Upper lobe of left lung (tissue), 6 donors: Measurements from ENCODE around the gene CARD11. TPM values are rescaled to one million over a fixed set of nuclear protein-coding genes. Genes with fewer than 3 reads are reported as not detected.

Experiments
- ATAC-seq, 2 donors: fragments of 200-7000 bp; cut with Tn5 transposase; one replicate each; pipeline ENCODE4 v1.9.1; 2022; ENCODE audit warnings: mild to moderate bottlenecking in 2 of 2, moderate library complexity in 2 of 2; ENCODE audit not compliant: low FRiP score in 2 of 2
- DNase-seq, 2 donors: peaks; one replicate each; pipeline ENCODE4 v3.0.0-alpha.2; 2019 to 2020
- H3K27ac ChIP-seq, 4 donors: fragments of 200-600 bp; sonication (generic); one replicate each; pipeline ENCODE4 v1.5.1; 2016 to 2019
- H3K27me3 ChIP-seq, 4 donors: fragments of 200-600 bp; sonication (generic); one replicate each; pipeline ENCODE4 v1.5.1; 2017 to 2019
- H3K36me3 ChIP-seq, 4 donors: fragments of 200-600 bp; sonication (generic); one replicate each; pipeline ENCODE4 v1.5.1; 2016 to 2019
- H3K4me1 ChIP-seq, 4 donors: fragments of 200-600 bp; sonication (generic); one replicate each; pipeline ENCODE4 v1.5.1; 2018 to 2019
- H3K4me3 ChIP-seq, 4 donors: fragments of 200-600 bp; sonication (generic); one replicate each; pipeline ENCODE4 v1.5.1; 2017 to 2019; ENCODE audit warnings: mild to moderate bottlenecking in 2 of 4, moderate library complexity in 1 of 4
- H3K9me3 ChIP-seq, 4 donors: fragments of 200-600 bp; sonication (generic); one replicate each; pipeline ENCODE4 v1.5.1; 2018 to 2019
- CTCF ChIP-seq, 6 experiments: fragments of 450-650 bp in 4 of 6; fragments of 200-600 bp in 2 of 6; sonication (generic) in 2 of 6; IDR thresholded peaks; one replicate each; pipeline ENCODE4 v1.5.1; 2016 to 2019; ENCODE audit warnings: antibody characterized with exemption in 6 of 6
- EP300 ChIP-seq, 4 donors: sonication (generic); formaldehyde crosslinking; IDR thresholded peaks; one replicate each; pipeline ENCODE4 v1.5.1; 2017; ENCODE audit warnings: antibody characterized with exemption in 4 of 4, control low read depth in 2 of 4
- POLR2A ChIP-seq, 4 donors: fragments of 450-650 bp; IDR thresholded peaks; one replicate each; pipeline ENCODE4 v1.5.1; 2016 to 2017; ENCODE audit warnings: antibody characterized with exemption in 4 of 4, mild to moderate bottlenecking in 2 of 4
- POLR2AphosphoS5 ChIP-seq, 2 donors: sonication (generic); formaldehyde crosslinking; IDR thresholded peaks; one replicate each; pipeline ENCODE4 v1.5.1; 2017; ENCODE audit warnings: antibody characterized with exemption in 2 of 2
- WGBS, 2 donors: methylation state at CpG; one replicate each; pipeline ENCODE4 v1.1.5; 2017 to 2018; 5-methylcytosine and 5-hydroxymethylcytosine counted together
- total RNA-seq, 6 donors: library from RNA; depleted of rRNA in 4 of 6; stranded (reverse); fragments of >200 nt in 4 of 6; gene quantifications; one replicate each; pipeline versions ENCODE4 v1.1.0 to v1.2.1, GENCODE V29; 2016 to 2021
- donor health status: DM: no; HTN: no; CAD: no; lungs with moderate emphysema.
- donor health status: DM: no; HTN: yes; CAD: no; lungs with severe emphysema.

CARD11 gene
- total RNA-seq, 6 donors from 2014 or later = 2.8 to 16.8 (median 6.8) TPM

- no peak for TF ChIP-seq POLR2AphosphoS5 (IDR thresholded peaks at IDR 0.05)
- no peak for TF ChIP-seq POLR2A (IDR thresholded peaks at IDR 0.05)
- TF ChIP-seq CTCF (IDR thresholded peaks at IDR 0.05) = no peak
- no peak for TF ChIP-seq EP300 (IDR thresholded peaks at IDR 0.05)
- Histone ChIP-seq H3K27me3 (no peaks in the 10 kb centered on the region), H3K4me3 (no peak overlapping the region), H3K36me3 (no peaks in the 10 kb centered on the region), H3K4me1 (no peaks in the 10 kb centered on the region), H3K27ac (no peak overlapping the region), H3K9me3 (no peaks in the 10 kb centered on the region)
- WGBS, 2 donors = 54 to 63% methylated on average over 5 of the region's 5 CpGs
- no peak for DNase-seq
- ATAC-seq = no peak
Measured at GRCh38 chr7:2886391-2886790, 157.3 kb downstream of the CARD11 start.

- TF ChIP-seq POLR2AphosphoS5 (IDR thresholded peaks at IDR 0.05) (no peak), CTCF (IDR thresholded peaks at IDR 0.05) (no peak), POLR2A (IDR thresholded peaks at IDR 0.05) (no peak), EP300 (IDR thresholded peaks at IDR 0.05) (no peak)
- H3K4me3 ChIP-seq = no peak overlapping the region
- WGBS, 2 donors = 64 to 79% methylated on average over 8 to 9 of the region's 9 CpGs
- H3K27ac ChIP-seq = no peak overlapping the region
- no peak for ATAC-seq
- no peaks in the 10 kb centered on the region for H3K36me3 ChIP-seq
- no peaks in the 10 kb centered on the region for H3K4me1 ChIP-seq
- no peaks in the 10 kb centered on the region for H3K9me3 ChIP-seq
- H3K27me3 ChIP-seq = no peaks in the 10 kb centered on the region
- DNase-seq = no peak
Measured at GRCh38 chr7:2884161-2884560, 159.5 kb downstream of the CARD11 start.

- Histone ChIP-seq H3K4me3 (no peak overlapping the region), H3K4me1 (peaks cover 0 to 5% (median 0%) of the 10 kb centered on the region in 4 donors), H3K36me3 (no peaks in the 10 kb centered on the region), H3K27me3 (no peaks in the 10 kb centered on the region), H3K27ac (no peak overlapping the region), H3K9me3 (no peaks in the 10 kb centered on the region)
- 83 to 84% methylated on average over 6 to 8 of the region's 17 CpGs for WGBS, 2 donors
- TF ChIP-seq EP300 (IDR thresholded peaks at IDR 0.05) (no peak), POLR2AphosphoS5 (IDR thresholded peaks at IDR 0.05) (no peak), POLR2A (IDR thresholded peaks at IDR 0.05) (no peak), CTCF (IDR thresholded peaks at IDR 0.05) (no peak)
- no peak for DNase-seq
- no peak for ATAC-seq
Measured at GRCh38 chr7:2883101-2883500, 160.6 kb downstream of the CARD11 start.

GRCh38 chr7:2882111-2882510 lies 161.6 kb downstream of the CARD11 start:
- WGBS, 2 donors = 78 to 85% methylated on average over 8 to 10 of the region's 10 CpGs
- H3K4me1 ChIP-seq = peaks cover 0 to 5% (median 0%) of the 10 kb centered on the region in 4 donors
- H3K36me3 ChIP-seq = no peaks in the 10 kb centered on the region
- no peak for TF ChIP-seq CTCF (IDR thresholded peaks at IDR 0.05)
- no peak overlapping the region for H3K4me3 ChIP-seq
- no peak overlapping the region for H3K27ac ChIP-seq
- H3K27me3 ChIP-seq = no peaks in the 10 kb centered on the region
- ATAC-seq = no peak
- no peak for DNase-seq
- H3K9me3 ChIP-seq = no peaks in the 10 kb centered on the region

- peaks cover 0 to 5% (median 0%) of the 10 kb centered on the region in 4 donors for H3K4me1 ChIP-seq
- no peaks in the 10 kb centered on the region for H3K36me3 ChIP-seq
- DNase-seq (no peak), ATAC-seq (peak in 1 of 2 donors; percentile 26)
- no peak overlapping the region for H3K4me3 ChIP-seq
- H3K9me3 ChIP-seq = no peaks in the 10 kb centered on the region
- no peaks in the 10 kb centered on the region for H3K27me3 ChIP-seq
- H3K27ac ChIP-seq = no peak overlapping the region
- TF ChIP-seq POLR2AphosphoS5 (IDR thresholded peaks at IDR 0.05) (no peak), POLR2A (IDR thresholded peaks at IDR 0.05) (no peak)
- WGBS, 2 donors = 72 to 77% methylated on average over 18 of the region's 18 CpGs
Measured at GRCh38 chr7:2880874-2881533, 162.7 kb downstream of the CARD11 start.
